ENCODE measurements around the gene COL4A2.
A peak's percentile ranks its signal among the peaks of the same experiment; 100 is the strongest.

The COL4A2 gene

GRCh38 chr13:110419946-110420345 is 112.9 kb downstream of the COL4A2 start:
- Histone ChIP-seq H3K9me3 (ENCODE audit: insufficient read depth, low read depth, low read length) (no peaks in the 10 kb centered on the region), H3K79me2 (ENCODE audit: insufficient read depth, low read length) (no peaks in the 10 kb centered on the region), H3K9ac (ENCODE audit: low read depth, low read length, poor library complexity, severe bottlenecking) (no peak overlapping the region), H4K20me1 (ENCODE audit: insufficient read depth, low read length, poor library complexity, severe bottlenecking) (no peaks in the 10 kb centered on the region), H3K9me2 (replicated peaks; ENCODE audit: low read depth, low read length) (no peaks in the 10 kb centered on the region), H2AFZ (ENCODE audit: low read length) (no peak overlapping the region), H3K4me1 (ENCODE audit: insufficient read depth, low read length, poor library complexity, severe bottlenecking) (peaks cover 37% of the 10 kb centered on the region), H3K36me3 (ENCODE audit: insufficient read depth, low read length) (no peaks in the 10 kb centered on the region), H3F3A (ENCODE audit: low read depth) (peaks cover 4% of the 10 kb centered on the region; the same call in 1 of the 2 replicates), H3K4me3 (ENCODE audit: low read length, poor library complexity, severe bottlenecking) (no peak overlapping the region), H3K27me3 (ENCODE audit: insufficient read depth, low read length, poor library complexity, severe bottlenecking) (no peaks in the 10 kb centered on the region), H3K4me2 (ENCODE audit: low read depth, low read length, poor library complexity, severe bottlenecking) (no peak overlapping the region)
- TF ChIP-seq CTCF (conservative IDR thresholded peaks at IDR 0.05; ENCODE audit: low read length) (no peak), EZH2phosphoT487 (IDR thresholded peaks at IDR 0.05; ENCODE audit: borderline replicate concordance) (no peak)

GRCh38 chr13:110420626-110421025 is 113.5 kb downstream of the COL4A2 start:
- H3K27me3 ChIP-seq (ENCODE audit: insufficient read depth, low read length, poor library complexity, severe bottlenecking): no peaks in the 10 kb centered on the region

GRCh38 chr13:110421061-110421460 is 114.0 kb downstream of the COL4A2 start:
- no peaks in the 10 kb centered on the region for H4K20me1 ChIP-seq (ENCODE audit: insufficient read depth, low read length, poor library complexity, severe bottlenecking)
- TF ChIP-seq EZH2phosphoT487 (IDR thresholded peaks at IDR 0.05; ENCODE audit: borderline replicate concordance) (no peak), CTCF (conservative IDR thresholded peaks at IDR 0.05; ENCODE audit: low read length) (no peak)
- H3K36me3 ChIP-seq (ENCODE audit: insufficient read depth, low read length): no peaks in the 10 kb centered on the region
- H3F3A ChIP-seq (ENCODE audit: low read depth): peaks cover 4% of the 10 kb centered on the region; the same call in 1 of the 2 replicates
- peaks cover 37% of the 10 kb centered on the region for H3K4me1 ChIP-seq (ENCODE audit: insufficient read depth, low read length, poor library complexity, severe bottlenecking)
- no peaks in the 10 kb centered on the region for H3K9me2 ChIP-seq (replicated peaks; ENCODE audit: low read depth, low read length)
- H3K27me3 ChIP-seq (ENCODE audit: insufficient read depth, low read length, poor library complexity, severe bottlenecking): no peaks in the 10 kb centered on the region
- no peak overlapping the region for H3K9ac ChIP-seq (ENCODE audit: low read depth, low read length, poor library complexity, severe bottlenecking)
- no peak overlapping the region for H2AFZ ChIP-seq (ENCODE audit: low read length)
- no peaks in the 10 kb centered on the region for H3K9me3 ChIP-seq (ENCODE audit: insufficient read depth, low read depth, low read length)
- H3K4me2 ChIP-seq (ENCODE audit: low read depth, low read length, poor library complexity, severe bottlenecking): peak overlapping the region; percentile 70
- H3K79me2 ChIP-seq (ENCODE audit: insufficient read depth, low read length): no peaks in the 10 kb centered on the region
- H3K4me3 ChIP-seq (ENCODE audit: low read length, poor library complexity, severe bottlenecking): peak overlapping the region; percentile 38

More at GRCh38 chr13:110420626-110421025, 113.5 kb downstream of the COL4A2 start:
- Histone ChIP-seq H3K79me2 (ENCODE audit: insufficient read depth, low read length) (no peaks in the 10 kb centered on the region), H3K36me3 (ENCODE audit: insufficient read depth, low read length) (no peaks in the 10 kb centered on the region), H3K4me1 (ENCODE audit: insufficient read depth, low read length, poor library complexity, severe bottlenecking) (peaks cover 37% of the 10 kb centered on the region), H3F3A (ENCODE audit: low read depth) (peaks cover 4% of the 10 kb centered on the region; the same call in 1 of the 2 replicates), H3K9me3 (ENCODE audit: insufficient read depth, low read depth, low read length) (no peaks in the 10 kb centered on the region), H3K9me2 (replicated peaks; ENCODE audit: low read depth, low read length) (no peaks in the 10 kb centered on the region), H3K4me2 (ENCODE audit: low read depth, low read length, poor library complexity, severe bottlenecking) (peak overlapping the region; percentile 70), H3K4me3 (ENCODE audit: low read length, poor library complexity, severe bottlenecking) (no peak overlapping the region), H2AFZ (ENCODE audit: low read length) (no peak overlapping the region), H4K20me1 (ENCODE audit: insufficient read depth, low read length, poor library complexity, severe bottlenecking) (no peaks in the 10 kb centered on the region), H3K9ac (ENCODE audit: low read depth, low read length, poor library complexity, severe bottlenecking) (no peak overlapping the region)
- no peak for TF ChIP-seq EZH2phosphoT487 (IDR thresholded peaks at IDR 0.05; ENCODE audit: borderline replicate concordance)
- no peak for TF ChIP-seq CTCF (conservative IDR thresholded peaks at IDR 0.05; ENCODE audit: low read length)
